T-helper 22 cell (primary cell): ENCODE measurements around the gene CEBPE.

Experiments used
- DNase-seq: peaks from one replicate; pipeline ENCODE4 v3.0.0-alpha.2; 2020; ENCODE audit warnings: low read depth

CEBPE gene

DNA sequence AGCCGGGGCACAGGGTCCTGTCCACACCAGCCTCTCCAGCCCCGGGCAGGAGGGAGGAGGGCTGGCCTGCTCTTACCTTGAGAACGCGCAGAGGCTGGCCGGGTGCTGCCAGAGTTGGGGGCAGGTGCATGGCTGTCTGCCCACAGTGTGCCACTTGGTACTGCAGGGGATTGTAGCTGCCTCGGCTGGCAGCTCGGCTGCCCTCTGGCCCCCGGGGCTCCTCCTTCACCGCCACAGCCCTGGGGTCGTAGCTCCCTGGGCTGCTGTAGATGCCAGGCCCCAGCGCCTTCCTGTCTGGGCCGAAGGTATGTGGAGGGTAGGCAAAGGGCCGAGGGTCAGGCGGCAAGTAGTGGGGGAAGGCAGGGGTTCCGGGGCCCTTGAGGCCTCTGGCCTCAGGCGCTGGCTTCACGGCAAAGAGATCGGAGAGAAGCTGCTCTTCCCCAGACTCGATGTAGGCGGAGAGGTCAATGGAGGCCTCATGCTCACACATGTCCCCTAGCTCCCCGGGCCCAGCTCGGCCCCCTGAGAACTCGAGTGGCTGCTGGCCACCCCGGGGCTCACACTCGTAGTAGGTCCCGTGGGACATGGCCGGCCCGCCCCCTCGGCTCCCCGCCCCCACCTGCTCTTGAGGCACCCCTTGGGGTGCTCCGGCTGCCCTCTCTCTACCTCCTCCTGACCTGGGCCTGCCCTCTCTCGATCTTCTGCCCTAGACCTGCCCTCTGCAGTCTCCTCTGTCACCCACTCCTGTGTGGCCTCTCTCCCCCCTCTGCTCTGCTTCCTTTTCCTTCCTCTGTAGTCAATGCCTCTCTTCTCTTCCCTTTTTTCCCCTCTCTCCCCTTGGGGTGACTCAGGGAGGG is at the start of gene CEBPE:
Gene CEBPE (minus strand): TSS at position 750 of the 857 bp plus-strand sequence. CDS start 164 bp downstream, at position 586.
- DNase-seq: no peak

- no peak for DNase-seq
These were observed 49.2 kb upstream of the CEBPE start for GRCh38 chr14:23168246-23168645.

GRCh38 chr14:23167116-23167847 is 48.2 kb upstream of the CEBPE start:
- no peak for DNase-seq

DNA sequence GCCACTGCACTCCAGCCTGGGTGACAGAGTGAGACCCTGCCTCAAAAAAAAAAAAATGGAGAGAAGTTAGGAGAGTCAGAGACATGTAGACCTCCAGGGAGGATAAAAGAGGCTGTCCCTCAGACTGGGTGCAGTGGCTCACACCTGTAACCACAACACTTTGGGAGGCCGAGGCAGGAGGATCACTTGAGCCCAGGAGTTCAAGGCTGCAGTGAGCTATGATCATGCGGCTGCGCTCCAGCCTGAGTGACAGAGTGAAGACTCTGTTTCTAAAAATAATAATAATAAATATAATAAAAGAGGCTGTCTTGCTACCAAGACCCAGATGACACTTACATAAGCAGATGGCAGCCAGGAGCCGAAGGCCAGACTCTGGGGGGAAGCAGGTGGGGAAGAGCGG is 45.9 kb upstream of the CEBPE start:
- no peak for DNase-seq

- DNase-seq: no peak
These were observed 45.2 kb upstream of the CEBPE start for GRCh38 chr14:23164250-23164649.

DNA sequence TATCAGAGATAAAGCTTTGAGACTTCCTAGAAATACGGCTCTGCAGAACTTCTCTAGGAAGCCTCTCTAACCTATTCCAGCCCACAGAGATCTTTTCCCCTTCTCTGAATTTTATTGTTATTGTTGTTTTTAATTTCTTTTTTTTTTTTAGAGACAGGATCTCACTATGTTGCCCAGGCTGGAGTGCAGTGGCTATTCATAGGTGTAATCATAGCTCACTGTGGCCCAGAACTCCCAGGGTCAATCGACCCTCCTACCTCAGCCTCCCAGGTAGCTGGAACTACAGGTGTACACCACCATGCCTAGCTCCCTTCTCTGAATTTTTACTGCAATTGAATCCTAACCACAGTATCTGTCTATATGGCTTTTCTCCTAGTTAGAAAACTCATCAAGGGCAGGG is 44.8 kb upstream of the CEBPE start:
- no peak for DNase-seq

- DNase-seq: no peak
These were observed 43.7 kb upstream of the CEBPE start for GRCh38 chr14:23162800-23163199.

GRCh38 chr14:23162005-23162404 is 43.0 kb upstream of the CEBPE start:
- no peak for DNase-seq

DNA sequence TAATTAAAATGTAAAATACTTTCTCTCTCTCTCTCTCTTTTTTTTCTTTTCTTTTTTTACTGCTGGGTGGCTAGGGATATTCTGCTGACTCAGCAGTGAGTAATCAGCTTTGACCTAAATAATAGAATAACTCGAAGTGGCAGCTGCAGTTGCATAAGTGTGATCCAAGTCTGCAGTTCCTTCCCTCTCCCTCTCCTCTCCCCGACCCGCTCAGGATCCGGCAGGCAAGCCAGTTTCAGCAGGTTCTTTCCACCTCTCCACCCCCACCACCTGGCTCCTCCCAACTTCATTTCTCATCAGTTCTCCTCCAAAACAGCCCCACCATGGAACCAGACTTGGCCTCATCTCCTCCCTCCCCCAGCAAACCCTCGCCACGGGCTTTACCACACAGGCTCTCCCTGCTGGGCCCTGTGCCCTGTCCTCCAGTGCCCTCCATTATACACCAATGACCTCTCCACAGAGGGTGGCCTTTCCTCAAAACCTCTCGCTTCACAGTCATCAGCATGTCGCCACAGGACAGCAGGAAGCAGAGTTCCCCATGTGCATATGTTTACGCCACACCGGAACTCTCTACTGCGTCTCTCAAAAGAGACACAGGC is 42.0 kb upstream of the CEBPE start:
- no peak for DNase-seq

DNA sequence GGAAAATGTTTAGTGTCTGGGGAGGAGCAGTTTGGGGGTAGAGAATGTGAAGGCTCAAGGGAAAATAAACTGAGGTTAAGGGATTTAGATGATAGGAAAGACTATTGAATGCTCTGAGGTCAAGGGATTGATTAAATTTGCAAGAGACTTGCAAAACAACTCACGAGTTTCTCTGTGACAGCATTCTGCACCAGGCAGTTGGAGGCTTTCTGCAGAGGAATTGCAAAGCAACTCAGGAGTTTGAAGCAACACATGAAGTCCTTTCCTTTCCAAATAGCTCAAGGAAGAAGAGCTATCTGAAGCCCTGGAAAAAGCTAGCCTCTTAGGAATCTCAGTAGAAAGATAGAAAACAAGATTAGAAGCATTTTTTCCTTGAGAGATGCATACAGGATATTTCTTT is 40.5 kb upstream of the CEBPE start:
- DNase-seq: no peak

- no peak for DNase-seq
These were observed 39.7 kb upstream of the CEBPE start for GRCh38 chr14:23158779-23159178.

- DNase-seq: no peak
These were observed 36.0 kb upstream of the CEBPE start for GRCh38 chr14:23154964-23155587.

GRCh38 chr14:23153851-23154796 is 35.1 kb upstream of the CEBPE start:
- no peak for DNase-seq

DNA sequence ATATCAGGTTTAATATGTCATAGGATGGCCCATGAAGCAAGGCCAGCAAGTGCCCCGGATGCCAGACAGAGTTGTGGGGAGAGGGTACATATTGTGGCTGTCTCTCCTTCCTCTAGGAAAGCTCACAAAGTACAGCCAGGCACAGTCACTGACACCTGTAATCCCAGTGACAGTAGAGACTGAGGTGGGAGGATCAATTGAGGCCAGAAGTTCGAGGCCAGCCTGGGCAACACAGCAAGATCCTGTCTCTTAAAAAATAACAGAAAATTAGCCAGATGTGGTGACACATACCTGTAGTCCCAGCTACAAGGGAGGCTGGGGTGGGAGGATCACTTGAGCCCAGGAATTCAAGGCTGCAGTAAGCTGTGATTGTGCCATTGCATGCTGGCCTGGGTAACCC is 32.3 kb upstream of the CEBPE start:
- no peak for DNase-seq

- DNase-seq: no peak
These were observed 30.7 kb upstream of the CEBPE start for GRCh38 chr14:23149745-23150144.

DNA sequence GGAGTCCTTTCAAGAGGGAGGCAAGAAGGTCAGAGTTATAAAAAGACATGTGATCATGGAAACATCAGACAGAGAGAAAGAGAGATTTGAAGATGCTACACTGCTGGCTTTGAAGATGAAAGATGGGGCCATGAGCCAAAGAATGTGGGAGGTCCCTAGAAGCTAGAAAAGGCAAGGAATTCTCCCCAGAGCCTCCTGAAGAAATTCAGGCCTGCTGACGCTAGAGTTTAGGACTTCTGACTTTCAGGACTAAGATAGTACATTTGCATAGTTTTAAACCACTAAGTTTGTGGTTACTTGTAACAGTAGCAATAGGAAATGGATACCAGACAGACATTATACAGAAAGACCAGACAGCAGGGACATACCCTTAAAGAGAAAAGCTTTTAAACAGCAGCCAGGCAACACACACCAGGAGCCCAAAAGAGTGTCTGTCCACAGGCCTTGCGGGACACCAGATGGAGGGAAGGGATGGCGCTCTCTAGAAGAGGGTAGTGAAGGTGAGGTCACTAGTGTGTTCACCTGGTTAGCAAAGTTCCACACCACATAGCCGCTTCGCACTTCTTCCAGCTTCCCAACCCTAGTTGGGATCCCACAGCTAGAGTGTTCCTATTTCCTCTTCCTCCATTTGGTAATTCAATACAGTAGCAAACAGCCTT is 29.7 kb upstream of the CEBPE start:
- DNase-seq: no peak

DNA sequence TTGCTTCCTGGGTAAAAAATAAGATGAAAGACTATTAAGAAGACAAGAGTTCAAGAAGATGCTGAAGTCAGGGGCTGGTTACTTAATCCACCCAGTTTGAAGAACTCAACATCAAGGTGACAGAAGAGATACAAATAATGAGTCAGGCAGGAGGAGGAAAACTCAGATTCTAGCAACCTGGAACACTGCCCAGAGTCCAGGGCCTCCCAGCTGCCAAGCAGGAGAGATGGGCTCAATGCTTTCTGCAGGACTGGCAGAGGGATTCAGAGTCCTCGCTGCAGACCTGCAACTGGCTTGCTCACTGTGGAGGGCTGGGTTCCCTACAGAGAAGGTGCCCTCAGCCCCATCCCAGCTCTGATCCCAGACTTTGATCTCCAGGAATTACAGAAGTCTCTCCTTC is 28.6 kb upstream of the CEBPE start:
- DNase-seq: no peak

GRCh38 chr14:23146980-23147379 is 27.9 kb upstream of the CEBPE start:
- DNase-seq: no peak

- DNase-seq: no peak
These were observed 27.4 kb upstream of the CEBPE start for GRCh38 chr14:23146351-23146910.

- DNase-seq: no peak
These were observed 26.8 kb upstream of the CEBPE start for GRCh38 chr14:23145794-23146350.
